22Rv1 (cell line): ENCODE data around the gene ASIC3.

Experiments
- CTCF ChIP-seq: fragments of 450-650 bp; IDR thresholded peaks from 2 replicates; pipeline ENCODE4 v1.5.1; 2017; ENCODE audit warnings: mild to moderate bottlenecking
- ZFX ChIP-seq: fragments of 450-650 bp; IDR thresholded peaks from 2 replicates; pipeline ENCODE4 v1.6.1; 2017; ENCODE audit warnings: antibody characterized with exemption, borderline replicate concordance

GRCh38 chr7:151010307-151011096, 37.8 kb upstream of the ASIC3 start:
- TF ChIP-seq ZFX, result no peak
- TF ChIP-seq CTCF, result no peak
